Kidney (tissue), 14 donors: Measurements from ENCODE around the gene KRT8. TPM values are rescaled to one million over a fixed set of nuclear protein-coding genes. Genes with fewer than 3 reads are reported as not detected.

Source experiments
- DNase-seq, 5 donors: peaks; one replicate each; pipeline ENCODE4 v3.0.0-alpha.2; 2013 to 2020
- FAIRE-seq: peaks from 2 replicates; lab custom pipeline; 2012; peaks lifted over from hg19 to GRCh38; lab: Jason Lieb, UNC
- H3K27ac ChIP-seq, 2 donors: one replicate each; pipeline ENCODE4 v1.7.0; 2013; ENCODE audit warnings: low read depth in 2 of 2, low read length in 2 of 2, inconsistent platforms in 1 of 2
- H3K27me3 ChIP-seq: one replicate; pipeline ENCODE4 v1.7.1; 2013; ENCODE audit warnings: low read length, inconsistent platforms; ENCODE audit not compliant: control insufficient read depth, insufficient read depth
- H3K36me3 ChIP-seq, 3 donors: one replicate each; pipeline versions ENCODE4 v1.7.0 to v1.7.1; 2013; ENCODE audit warnings: low read length in 3 of 3, control low read depth in 1 of 3, inconsistent platforms in 1 of 3; ENCODE audit not compliant: insufficient read depth in 3 of 3, control insufficient read depth in 2 of 3
- H3K4me1 ChIP-seq, 3 donors: one replicate each; pipeline versions ENCODE4 v1.7.0 to v1.7.1; 2013; ENCODE audit warnings: low read length in 3 of 3, inconsistent platforms in 1 of 3, low read depth in 1 of 3; ENCODE audit not compliant: control insufficient read depth in 2 of 3, insufficient read depth in 2 of 3
- H3K4me3 ChIP-seq, 3 donors: one replicate each; pipeline versions ENCODE4 v1.7.0 to v1.8.1; 2013; ENCODE audit warnings: low read length in 3 of 3, control low read depth in 1 of 3, inconsistent platforms in 1 of 3
- H3K9ac ChIP-seq, 3 donors: one replicate each; pipeline versions ENCODE4 v1.7.0 to v1.7.1; 2013; ENCODE audit warnings: low read length in 3 of 3, control low read depth in 1 of 3, inconsistent platforms in 1 of 3
- H3K9me3 ChIP-seq, 3 donors: one replicate each; pipeline versions ENCODE4 v1.7.0 to v1.7.1; 2013; ENCODE audit warnings: low read length in 3 of 3, control low read depth in 1 of 3, inconsistent platforms in 1 of 3; ENCODE audit not compliant: control insufficient read depth in 2 of 3, insufficient read depth in 1 of 3
- CTCF ChIP-seq: IDR thresholded peaks from 3 replicates; pipeline ENCODE4 v1.5.1; 2012; ENCODE audit warnings: mild to moderate bottlenecking, moderate library complexity, borderline replicate concordance; ENCODE audit not compliant: insufficient read depth; ENCODE audit errors: extremely low read depth
- intact Hi-C: fragments of 100-400 bp; cut with DNase I; formaldehyde crosslinking; loops from one replicate; pipeline ENCODE4 v1.11.1; 2022
- polyA plus RNA-seq: library from polyadenylated mRNA; stranded (reverse); fragments of 350-450 nt; fragmentation: Illumina TruSeq; extraction: RNeasy Lipid Tissue Mini Kit (QIAGEN cat#74804); gene quantifications from one replicate; pipeline ENCODE4 v1.2.3, GENCODE V29; 2014; ENCODE audit warnings: low read depth, low replicate concordance; ENCODE audit not compliant: insufficient read depth
- total RNA-seq: library from RNA; stranded (reverse); fragmentation: NEBNext Ultra II Directional; extraction: Animal tissue kit (Norgen Biotek cat#: 25700); gene quantifications from one replicate; pipeline ENCODE4 v1.2.1, GENCODE V29; 2021
- donor health status: control.
- donor health status: control.
- donor health status: control.
- donor health status: control.
- donor health status: control.
- donor health status: DM: yes; HTN: yes; CAD: no.
- donor health status: Normal renal cell carcinoma (clear cell type).

Gene KRT8
- total and polyA plus RNA-seq, 2 donors from 2014 or later, result 333 to 546 TPM

DNA sequence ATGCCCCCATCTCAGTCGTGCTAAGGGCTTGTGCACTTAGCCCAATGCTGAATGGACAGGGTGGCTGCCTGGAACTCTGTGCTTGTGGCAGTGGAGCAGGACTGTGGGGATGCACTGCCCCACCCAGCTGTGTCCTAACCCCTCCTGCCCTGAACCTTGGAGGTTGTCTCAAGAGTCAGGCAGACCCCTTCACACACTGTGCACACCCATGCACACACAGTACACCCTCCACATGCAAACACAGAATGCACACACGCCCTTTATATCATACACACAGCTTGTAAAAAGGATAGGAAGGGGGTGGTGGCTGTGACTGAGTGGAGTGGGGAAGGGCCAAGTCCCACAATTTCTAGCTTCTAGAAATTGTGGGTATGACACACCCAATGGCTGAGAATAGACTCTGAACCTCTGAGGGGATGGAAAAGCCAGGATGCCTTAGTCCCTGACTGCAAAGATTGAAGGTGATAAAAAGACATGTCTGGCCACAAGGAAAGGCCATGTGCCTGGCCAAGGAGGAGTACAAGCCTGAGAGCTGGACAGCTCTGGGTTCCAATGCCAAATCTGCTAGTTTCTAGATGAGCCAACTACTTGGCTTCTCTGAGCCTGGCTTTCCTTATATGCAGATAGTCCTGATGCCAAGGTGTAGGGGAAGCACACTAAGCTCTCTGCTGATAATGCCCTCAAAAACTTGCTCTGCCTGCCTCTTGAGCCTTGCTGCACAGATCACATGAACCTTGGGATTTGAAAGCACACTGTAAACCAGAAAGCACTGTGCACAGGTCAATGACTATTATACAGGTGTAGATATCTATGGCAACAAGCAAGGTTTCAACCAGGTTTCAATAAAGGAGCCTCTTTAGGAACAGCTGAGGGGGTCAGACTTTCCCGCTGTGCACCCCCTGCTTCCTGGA lies 8.4 kb downstream of the KRT8 start:
- no peaks in the 10 kb centered on the region for H3K27me3 ChIP-seq
- intact Hi-C loops, result no loop called here
- no peaks in the 10 kb centered on the region for H3K9me3 ChIP-seq
- FAIRE-seq (no peak), DNase-seq (no peak)
- no peak overlapping the region for H3K27ac ChIP-seq
- H3K4me3 ChIP-seq, result no peak overlapping the region
- H3K9ac ChIP-seq, result no peak overlapping the region
- H3K36me3 ChIP-seq, result peaks cover 0 to 20% (median 11%) of the 10 kb centered on the region in 3 donors
- H3K4me1 ChIP-seq, result no peaks in the 10 kb centered on the region
- TF ChIP-seq CTCF, result no peak

- intact Hi-C loops, result no loop called here
Observed at GRCh38 chr12:52895726-52896189, 9.1 kb downstream of the KRT8 start.

DNA sequence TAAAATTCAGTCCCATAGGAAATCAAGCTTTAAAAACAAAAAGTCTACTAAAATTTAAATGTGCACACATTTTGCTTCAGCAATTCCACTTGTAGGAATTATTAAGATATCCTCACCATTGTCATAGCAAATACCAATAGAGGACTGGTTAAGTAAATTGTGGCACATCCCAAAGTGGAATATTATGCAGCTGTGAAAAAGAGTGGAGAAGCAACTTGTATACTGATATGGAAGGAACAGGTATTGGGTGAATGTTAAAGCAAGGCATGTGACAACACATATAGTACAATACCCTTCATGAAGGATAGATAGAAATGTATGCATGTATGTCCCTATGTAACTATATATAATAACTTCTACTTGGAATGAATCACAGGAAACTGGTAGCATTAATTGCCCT lies 11.9 kb downstream of the KRT8 start:
- Histone ChIP-seq H3K9ac (no peak overlapping the region), H3K9me3 (no peaks in the 10 kb centered on the region), H3K27ac (no peak overlapping the region), H3K4me3 (no peak overlapping the region), H3K4me1 (no peaks in the 10 kb centered on the region), H3K36me3 (no peaks in the 10 kb centered on the region), H3K27me3 (no peaks in the 10 kb centered on the region)
- FAIRE-seq, result no peak
- DNase-seq, result no peak
- intact Hi-C loops, result no loop called here
- no peak for TF ChIP-seq CTCF

More at GRCh38 chr12:52895726-52896189, 9.1 kb downstream of the KRT8 start:
- no peaks in the 10 kb centered on the region for H3K27me3 ChIP-seq
- H3K9me3 ChIP-seq, result no peaks in the 10 kb centered on the region
- no peaks in the 10 kb centered on the region for H3K4me1 ChIP-seq
- H3K27ac ChIP-seq, result no peak overlapping the region
- FAIRE-seq, result no peak
- peaks cover 0 to 13% (median 8%) of the 10 kb centered on the region in 3 donors for H3K36me3 ChIP-seq
- DNase-seq, result no peak
- no peak for TF ChIP-seq CTCF
- H3K4me3 ChIP-seq, result no peak overlapping the region
- H3K9ac ChIP-seq, result no peak overlapping the region
